Transverse colon (tissue), 4 donors: ENCODE measurements around the gene ABHD16A.
A peak's percentile ranks its signal among the peaks of the same experiment; 100 is the strongest.

ENCODE experiments used
- EP300 ChIP-seq: sonication (generic); formaldehyde crosslinking; IDR thresholded peaks from one replicate; pipeline ENCODE4 v1.6.1; 2017; ENCODE audit warnings: antibody characterized with exemption, low read depth
- POLR2A ChIP-seq: fragments of 450-650 bp; IDR thresholded peaks from one replicate; pipeline ENCODE4 v1.6.1; 2016; ENCODE audit warnings: antibody characterized with exemption, mild to moderate bottlenecking, moderate library complexity
- POLR2AphosphoS5 ChIP-seq, 3 donors: sonication (generic); formaldehyde crosslinking; IDR thresholded peaks; one replicate each; pipeline ENCODE4 v1.6.1; 2016; ENCODE audit warnings: antibody characterized with exemption in 3 of 3
- TF ChIP-seq, protein P1 (sequence below), 5 experiments: fragments of 200-600 bp in 3 of 5; fragments of 450-650 bp in 2 of 5; sonication (generic) in 3 of 5; IDR thresholded peaks; 1 replicate in 2 of 5; 2 replicates in 3 of 5; pipeline ENCODE4 v1.5.1; 2016 to 2017; ENCODE audit warnings: antibody characterized with exemption in 5 of 5, inconsistent platforms in 3 of 5, mild to moderate bottlenecking in 2 of 5, moderate library complexity in 1 of 5

DNA sequence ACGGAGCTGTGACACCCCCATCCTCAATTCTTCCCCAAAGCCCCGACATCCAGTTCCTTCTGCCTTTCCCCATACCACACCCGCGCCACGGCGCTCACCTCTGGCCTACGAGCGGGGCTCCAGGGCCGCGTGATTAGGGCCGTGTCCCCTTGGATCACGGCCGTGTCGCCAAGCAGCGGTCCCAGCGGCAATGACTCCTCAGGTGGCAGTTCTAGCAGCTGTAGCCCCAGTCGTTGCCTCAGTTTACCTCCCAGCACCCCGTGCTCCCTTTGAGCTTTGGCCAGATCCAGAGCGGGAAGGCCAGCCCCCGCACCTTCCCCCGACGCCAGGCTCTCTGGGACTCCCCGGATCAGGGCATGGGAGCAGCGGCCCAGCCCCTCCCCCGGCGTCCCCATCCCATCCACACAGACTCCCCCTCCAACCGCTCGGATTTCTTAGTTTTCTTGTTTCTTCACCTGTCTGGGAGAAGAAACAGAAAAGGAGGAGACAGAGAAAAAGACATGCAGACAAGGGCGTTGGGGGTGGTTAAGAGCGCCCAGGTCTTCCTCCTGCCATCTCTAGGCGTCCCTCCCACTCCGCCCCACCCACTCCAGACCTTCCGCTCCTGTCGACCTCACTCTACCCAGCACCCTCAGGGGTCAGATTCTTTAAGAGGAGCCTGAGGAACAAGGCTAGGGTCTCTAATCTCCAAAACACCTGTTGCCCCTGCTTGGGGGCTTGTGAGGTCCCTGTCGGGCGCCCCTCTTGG, 25.8 kb upstream of the ABHD16A start, which contains the start of gene DDAH2:
- TF ChIP-seq, protein P1, sequence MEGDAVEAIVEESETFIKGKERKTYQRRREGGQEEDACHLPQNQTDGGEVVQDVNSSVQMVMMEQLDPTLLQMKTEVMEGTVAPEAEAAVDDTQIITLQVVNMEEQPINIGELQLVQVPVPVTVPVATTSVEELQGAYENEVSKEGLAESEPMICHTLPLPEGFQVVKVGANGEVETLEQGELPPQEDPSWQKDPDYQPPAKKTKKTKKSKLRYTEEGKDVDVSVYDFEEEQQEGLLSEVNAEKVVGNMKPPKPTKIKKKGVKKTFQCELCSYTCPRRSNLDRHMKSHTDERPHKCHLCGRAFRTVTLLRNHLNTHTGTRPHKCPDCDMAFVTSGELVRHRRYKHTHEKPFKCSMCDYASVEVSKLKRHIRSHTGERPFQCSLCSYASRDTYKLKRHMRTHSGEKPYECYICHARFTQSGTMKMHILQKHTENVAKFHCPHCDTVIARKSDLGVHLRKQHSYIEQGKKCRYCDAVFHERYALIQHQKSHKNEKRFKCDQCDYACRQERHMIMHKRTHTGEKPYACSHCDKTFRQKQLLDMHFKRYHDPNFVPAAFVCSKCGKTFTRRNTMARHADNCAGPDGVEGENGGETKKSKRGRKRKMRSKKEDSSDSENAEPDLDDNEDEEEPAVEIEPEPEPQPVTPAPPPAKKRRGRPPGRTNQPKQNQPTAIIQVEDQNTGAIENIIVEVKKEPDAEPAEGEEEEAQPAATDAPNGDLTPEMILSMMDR (IDR thresholded peaks at IDR 0.05): peak in 3 of 5 experiments; percentile 42 to 78 (median 51)
- no peak for TF ChIP-seq POLR2A
- no peak for TF ChIP-seq POLR2AphosphoS5 (IDR thresholded peaks at IDR 0.05)
- no peak for TF ChIP-seq EP300
